ENCODE data around the gene FGF14.
"Not testable (repeated sequence)": the region's sequence is repeated elsewhere in the genome, so short reads cannot be mapped to it uniquely, and the experiment has no call there.

The FGF14 gene

DNA sequence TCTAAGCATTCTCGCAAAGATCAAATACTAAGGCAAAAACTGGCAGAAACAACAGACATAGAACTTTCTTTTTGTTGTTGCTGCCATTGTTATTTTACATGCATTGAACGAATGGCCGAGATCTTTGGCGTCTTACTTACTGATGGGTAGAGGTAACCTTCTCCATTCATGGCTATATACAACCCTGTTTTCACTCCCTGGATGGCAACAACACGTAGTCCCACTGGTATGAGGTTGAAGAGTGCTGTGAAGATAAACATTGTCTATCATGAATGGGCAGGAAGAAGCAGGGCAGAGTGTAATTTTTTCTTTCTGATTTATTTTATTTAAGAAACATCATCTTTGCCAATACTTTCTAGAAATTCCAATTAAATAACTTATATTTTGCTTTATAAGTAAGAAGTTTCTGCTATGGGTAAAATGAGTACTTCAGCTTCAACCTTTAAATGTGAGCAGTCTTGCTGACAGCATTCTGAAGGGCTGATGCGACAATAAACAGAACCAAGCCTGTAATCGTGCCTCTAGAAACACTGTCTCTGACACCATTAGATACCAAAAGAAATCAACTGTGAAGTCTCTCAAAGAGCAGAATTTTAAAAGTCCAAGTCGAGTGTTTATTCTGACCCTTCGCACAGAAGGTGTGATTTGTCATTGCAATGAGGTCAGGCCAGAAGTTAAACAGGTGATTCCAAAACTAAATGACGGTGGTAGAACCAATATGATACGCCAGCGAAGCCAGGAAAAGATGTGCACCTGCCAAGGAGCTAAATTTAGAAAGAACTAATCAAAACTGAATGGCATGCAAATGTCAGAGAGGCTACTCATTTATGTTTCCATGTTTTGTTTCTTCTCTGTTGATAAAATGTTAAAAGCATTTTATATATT lies 533.0 kb downstream of the FGF14 start:
- DNase-seq (ENCODE audit: low read depth), result no peak

DNA sequence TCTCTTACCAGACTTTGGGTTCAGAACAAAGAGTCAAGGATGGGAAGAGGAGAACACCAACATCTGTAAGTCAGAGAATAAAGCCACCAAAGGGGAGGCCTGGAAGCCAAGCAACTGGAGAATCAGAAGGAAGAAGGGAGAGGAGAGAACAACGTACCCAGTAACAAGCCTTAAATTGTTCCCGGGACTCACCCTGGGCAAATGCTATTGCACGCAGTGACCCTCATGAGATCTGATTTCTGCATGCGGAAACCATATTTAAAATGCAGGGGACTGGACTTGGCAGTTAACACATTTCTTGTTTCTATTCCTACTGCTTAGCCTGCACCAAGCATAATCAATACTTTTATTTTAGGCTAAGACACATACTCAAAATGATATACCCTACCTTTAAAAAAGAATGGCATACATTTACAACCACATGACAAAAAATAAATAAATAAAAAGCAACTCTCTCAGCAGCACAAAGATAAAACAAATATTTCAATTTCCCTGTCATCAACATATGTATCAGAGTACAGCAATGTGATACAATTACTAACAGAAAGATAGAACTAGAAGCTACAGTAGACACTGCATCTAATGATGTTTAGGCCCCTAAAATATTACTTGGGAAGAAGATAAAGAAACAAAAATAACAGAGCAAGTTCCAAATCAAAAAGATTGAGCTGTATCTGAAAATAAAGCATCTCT lies 534.8 kb downstream of the FGF14 start:
- DNase-seq (ENCODE audit: low read depth), result no peak

DNA sequence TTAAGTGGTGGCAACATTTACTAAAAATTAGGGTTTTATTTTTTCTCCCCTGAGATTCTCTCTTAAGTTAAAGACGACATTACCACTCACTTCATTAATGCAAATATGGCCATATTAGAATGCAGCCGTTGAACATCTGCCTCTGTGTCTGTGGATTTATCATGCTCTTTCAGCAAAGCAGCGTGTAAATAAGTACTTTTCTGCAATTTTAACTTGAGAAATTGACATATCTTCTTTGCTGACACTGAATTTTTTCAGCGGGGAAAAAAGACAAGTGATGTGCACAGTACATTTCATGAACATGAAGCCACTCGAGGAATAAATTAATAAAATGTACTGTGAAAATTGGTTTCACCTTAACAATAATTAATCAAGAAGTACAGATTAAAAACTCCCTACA lies 543.0 kb downstream of the FGF14 start:
- DNase-seq (ENCODE audit: low read depth), result no peak

- no peak for DNase-seq (ENCODE audit: low read depth)
These were observed 555.1 kb downstream of the FGF14 start for GRCh38 chr13:101846701-101847100.

GRCh38 chr13:101846249-101846648 lies 555.6 kb downstream of the FGF14 start:
- no peak for DNase-seq (ENCODE audit: low read depth)

DNA sequence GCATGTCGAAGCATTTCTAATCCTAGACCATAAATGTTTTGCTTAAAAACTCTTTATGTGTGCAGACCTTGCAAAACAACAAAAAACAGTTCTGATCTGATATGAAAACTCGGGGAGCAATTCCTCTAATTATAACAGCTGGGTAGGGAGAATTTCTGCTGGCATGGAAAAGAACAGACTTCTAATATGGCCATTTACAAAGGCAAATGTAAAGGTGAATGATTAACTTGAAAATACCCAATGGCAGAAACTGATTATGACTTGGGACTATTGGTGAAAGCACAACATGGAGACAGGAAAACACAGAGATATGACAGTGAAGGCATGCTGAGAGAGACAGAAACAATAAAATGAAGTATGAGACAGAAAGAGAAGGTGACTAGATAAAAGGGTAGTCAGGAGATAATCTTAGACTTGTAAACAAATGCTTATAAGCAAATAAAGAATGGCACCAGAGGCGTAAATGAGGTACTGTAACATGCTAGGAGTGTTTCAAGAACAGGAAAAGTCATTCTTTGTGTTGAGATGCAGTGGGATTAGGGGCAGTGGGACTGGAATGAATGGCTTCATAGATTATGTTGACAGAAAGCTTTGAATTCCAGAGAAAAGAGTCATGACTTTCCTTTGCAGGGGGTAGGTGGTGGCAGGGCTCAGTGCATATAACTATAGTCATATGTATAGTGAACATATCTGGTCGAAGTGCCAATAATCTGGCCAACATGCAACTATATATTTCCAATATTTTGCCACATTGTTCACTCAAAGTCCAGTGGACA lies 556.4 kb downstream of the FGF14 start:
- DNase-seq (ENCODE audit: low read depth), result no peak

- no peak for DNase-seq (ENCODE audit: low read depth)
These were observed 560.1 kb downstream of the FGF14 start for GRCh38 chr13:101841698-101842097.

DNA sequence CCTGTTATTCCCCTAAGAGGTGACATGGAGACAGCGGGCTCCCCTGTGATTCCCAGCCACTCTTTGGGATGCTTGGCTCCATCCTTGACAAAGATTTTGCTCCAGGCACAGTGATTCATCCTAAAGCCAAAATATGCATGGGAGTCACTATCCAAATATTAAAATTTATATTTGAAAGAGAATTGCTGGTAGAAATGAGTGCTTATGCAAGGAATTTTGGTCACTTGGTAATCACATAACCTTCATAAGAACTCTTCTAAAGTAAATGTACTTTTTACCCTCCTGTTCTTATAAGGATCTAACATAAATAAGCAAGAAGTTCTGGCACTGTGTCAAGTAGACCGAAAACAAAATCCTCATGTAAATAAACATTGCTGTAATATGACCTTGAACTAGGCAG lies 563.5 kb downstream of the FGF14 start:
- DNase-seq (ENCODE audit: low read depth), result no peak

DNA sequence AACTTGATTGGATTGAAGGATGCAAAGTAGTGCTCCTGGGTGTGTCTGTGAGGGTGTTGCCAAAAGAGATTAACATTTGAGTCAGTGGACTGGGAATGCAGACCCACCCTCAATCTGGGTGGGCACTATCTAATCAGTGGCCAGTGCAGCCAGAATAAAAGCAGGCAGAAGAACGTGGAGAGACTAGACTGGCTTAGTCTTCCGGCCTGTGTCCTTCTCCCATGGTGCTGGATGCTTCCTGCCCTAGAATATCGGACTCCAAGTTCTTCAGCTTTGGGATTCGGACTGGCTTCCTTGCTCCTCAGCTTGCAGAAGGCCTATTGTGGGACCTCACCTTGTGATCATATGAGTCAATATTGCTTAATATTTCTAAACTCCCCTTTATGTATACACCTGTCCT lies 564.1 kb downstream of the FGF14 start:
- DNase-seq (ENCODE audit: low read depth), result not testable (repeated sequence)

- no peak for DNase-seq (ENCODE audit: low read depth)
These were observed 564.6 kb downstream of the FGF14 start for GRCh38 chr13:101837288-101837687.

- DNase-seq (ENCODE audit: low read depth), result no peak
These were observed 565.9 kb downstream of the FGF14 start for GRCh38 chr13:101835920-101836319.

GRCh38 chr13:101833671-101834070 lies 568.2 kb downstream of the FGF14 start:
- DNase-seq (ENCODE audit: low read depth), result no peak

DNA sequence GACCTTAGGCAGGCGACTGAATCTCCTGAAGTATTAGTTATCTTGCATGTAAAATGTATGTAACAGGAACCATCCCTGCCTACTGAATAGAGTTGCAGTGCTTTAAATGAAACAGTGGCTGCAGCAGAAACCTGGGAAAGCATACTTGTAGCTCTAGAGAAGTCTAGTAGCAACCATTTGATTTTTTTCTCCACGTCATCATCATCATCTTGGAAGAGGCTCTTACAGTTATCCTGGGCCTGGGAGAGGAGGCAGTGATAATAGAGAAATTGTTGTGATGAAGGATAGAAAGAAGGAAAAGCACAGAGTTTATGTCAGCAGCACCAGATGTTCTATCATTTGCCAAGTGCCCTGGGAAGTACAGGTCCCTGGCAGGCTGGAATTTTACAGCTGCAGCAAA lies 571.8 kb downstream of the FGF14 start:
- no peak for DNase-seq (ENCODE audit: low read depth)

DNA sequence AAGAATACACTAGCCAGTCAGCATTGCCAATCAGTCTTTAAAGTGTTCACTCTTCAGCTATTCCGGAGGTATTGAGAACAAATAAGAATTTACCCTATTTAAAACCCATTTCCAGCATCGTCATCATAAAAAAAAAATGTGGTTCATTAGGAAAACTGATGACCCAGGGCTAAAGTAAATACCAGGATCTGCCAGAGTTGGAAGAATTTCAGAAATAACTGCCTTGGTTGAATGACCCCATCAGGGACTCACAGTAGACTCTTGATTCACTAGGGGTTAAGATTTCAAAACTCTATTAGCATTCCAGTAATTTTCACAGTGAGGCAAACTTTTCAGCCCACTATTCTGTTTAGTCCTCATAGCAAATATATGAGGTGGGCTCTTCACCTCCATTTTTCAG lies 572.4 kb downstream of the FGF14 start:
- DNase-seq (ENCODE audit: low read depth), result no peak

- no peak for DNase-seq (ENCODE audit: low read depth)
These were observed 573.7 kb downstream of the FGF14 start for GRCh38 chr13:101828119-101828518.

- DNase-seq (ENCODE audit: low read depth), result no peak
These were observed 584.0 kb downstream of the FGF14 start for GRCh38 chr13:101817898-101818297.

- DNase-seq (ENCODE audit: low read depth), result no peak
These were observed 590.0 kb downstream of the FGF14 start for GRCh38 chr13:101811881-101812280.

DNA sequence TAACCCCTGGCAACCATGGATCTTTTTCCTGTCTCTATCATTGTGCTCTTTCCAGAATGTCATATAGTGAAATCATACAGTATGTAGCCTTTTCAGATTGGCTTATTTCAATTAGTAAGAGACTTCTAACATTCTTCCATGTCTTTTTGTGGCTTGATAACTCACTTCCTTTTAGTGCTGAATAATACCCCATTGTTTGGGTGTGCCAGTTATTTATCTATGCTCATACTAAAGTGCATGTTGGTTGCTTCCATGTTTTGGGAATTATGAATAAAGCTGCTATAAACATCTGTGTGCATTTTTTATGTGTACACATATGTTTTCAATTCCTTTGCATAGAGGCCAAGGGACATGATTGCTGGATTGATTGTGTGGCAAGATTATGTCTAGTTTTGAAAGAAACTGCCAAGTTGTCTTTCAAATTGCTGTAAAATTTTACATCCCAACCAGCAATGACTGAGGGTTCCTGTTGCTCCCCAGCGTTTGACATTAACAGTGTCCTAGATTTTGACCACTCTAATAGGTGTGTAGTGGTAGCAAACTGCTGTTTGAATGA lies 590.5 kb downstream of the FGF14 start:
- no peak for DNase-seq (ENCODE audit: low read depth)

- DNase-seq (ENCODE audit: low read depth), result no peak
These were observed 602.7 kb downstream of the FGF14 start for GRCh38 chr13:101799196-101799595.

GRCh38 chr13:101798437-101798836 lies 603.4 kb downstream of the FGF14 start:
- no peak for DNase-seq (ENCODE audit: low read depth)

DNA sequence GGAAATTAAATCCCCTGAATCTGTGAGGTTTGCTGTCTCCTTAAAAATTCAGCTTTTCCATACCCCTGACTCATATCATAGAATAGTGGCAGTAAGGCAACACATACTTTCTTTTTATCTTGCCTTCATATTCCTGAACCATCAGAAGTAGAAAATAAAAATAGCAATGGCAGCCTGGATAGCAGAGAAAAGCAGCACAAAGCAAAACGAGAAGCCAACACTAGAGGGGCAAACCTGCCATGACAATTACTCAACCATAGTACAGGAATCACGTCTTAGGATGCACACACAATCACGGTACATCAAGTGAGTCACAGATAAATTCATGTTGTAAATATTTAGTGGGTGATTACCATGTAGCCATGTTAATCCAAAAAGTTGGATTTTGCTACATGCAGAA lies 606.4 kb downstream of the FGF14 start:
- DNase-seq (ENCODE audit: low read depth), result no peak

- no peak for DNase-seq (ENCODE audit: low read depth)
These were observed 606.8 kb downstream of the FGF14 start for GRCh38 chr13:101795025-101795424.
